ENCODE measurements around the gene GYS1.
"Not testable (repeated sequence)": the region's sequence is repeated elsewhere in the genome, so short reads cannot be mapped to it uniquely, and the experiment has no call there.

The GYS1 gene

GRCh38 chr19:48938256-48938655 lies 54.9 kb downstream of the GYS1 start:
- DNase-seq (ENCODE audit: low spot score): no peak

- DNase-seq (ENCODE audit: low spot score): no peak
Observed at GRCh38 chr19:48935864-48936263, 57.2 kb downstream of the GYS1 start.

- DNase-seq (ENCODE audit: low spot score): no peak
Observed at GRCh38 chr19:48934837-48935236, 58.3 kb downstream of the GYS1 start.

- DNase-seq (ENCODE audit: low spot score): peak; percentile 78
Observed at GRCh38 chr19:48933382-48933932, 59.7 kb downstream of the GYS1 start, which contains the start of gene DHDH. Gene DHDH (plus strand): TSS chr19:48933699. CDS start chr19:48933722, 23 bp downstream.

GRCh38 chr19:48928164-48929025 lies 64.7 kb downstream of the GYS1 start:
- DNase-seq (ENCODE audit: low spot score): no peak

GRCh38 chr19:48927692-48928091 lies 65.4 kb downstream of the GYS1 start:
- not testable (repeated sequence) for DNase-seq (ENCODE audit: low spot score)

GRCh38 chr19:48926909-48927308 lies 66.2 kb downstream of the GYS1 start:
- DNase-seq (ENCODE audit: low spot score): no peak

- DNase-seq (ENCODE audit: low spot score): not testable (repeated sequence)
Observed at GRCh38 chr19:48925890-48926289, 67.2 kb downstream of the GYS1 start.

- no peak for DNase-seq (ENCODE audit: low spot score)
Observed at GRCh38 chr19:48925240-48925843, 67.8 kb downstream of the GYS1 start.

- no peak for DNase-seq (ENCODE audit: low spot score)
Observed at GRCh38 chr19:48922548-48923490, 70.3 kb downstream of the GYS1 start.

GRCh38 chr19:48921721-48922500 lies 71.2 kb downstream of the GYS1 start:
- no peak for DNase-seq (ENCODE audit: low spot score)

- DNase-seq (ENCODE audit: low spot score): no peak
Observed at GRCh38 chr19:48920949-48921348, 72.2 kb downstream of the GYS1 start.

- not testable (repeated sequence) for DNase-seq (ENCODE audit: low spot score)
Observed at GRCh38 chr19:48919271-48919670, 73.8 kb downstream of the GYS1 start.

GRCh38 chr19:48918801-48919247 lies 74.3 kb downstream of the GYS1 start:
- DNase-seq (ENCODE audit: low spot score): no peak

Data from left forelimb (tissue), 1 donor.